GM19025 (cell line): ENCODE measurements around the gene EIF5B.

ENCODE experiments used
- ATAC-seq: cut with Tn5 transposase; IDR thresholded peaks from one replicate; pipeline ENCODE4 v1.9.1; 2021; ENCODE audit warnings: mild to moderate bottlenecking, low read depth, moderate library complexity; ENCODE audit not compliant: unreplicated experiment

Gene EIF5B

GRCh38 chr2:99404797-99405669 is 67.8 kb downstream of the EIF5B start:
- no peak for ATAC-seq

DNA sequence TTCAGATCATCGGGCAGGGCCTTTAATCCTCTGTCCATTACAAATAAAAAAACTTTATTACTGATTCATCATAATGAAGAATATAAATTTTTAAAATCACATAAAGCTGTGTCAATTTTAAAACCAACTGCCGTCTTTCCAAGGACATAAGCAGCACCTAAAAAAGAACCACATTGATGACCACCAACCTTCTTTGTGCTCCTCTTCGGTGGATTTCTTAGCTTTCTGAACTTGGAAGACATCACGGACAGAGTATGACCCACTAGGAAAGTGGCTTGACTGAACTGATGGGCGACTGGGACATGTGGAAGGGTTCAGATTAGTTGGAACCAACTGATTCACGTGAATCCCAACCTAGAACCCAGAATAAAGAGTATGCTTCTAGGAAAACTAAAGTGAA is 68.9 kb downstream of the EIF5B start:
- ATAC-seq, result no peak

DNA sequence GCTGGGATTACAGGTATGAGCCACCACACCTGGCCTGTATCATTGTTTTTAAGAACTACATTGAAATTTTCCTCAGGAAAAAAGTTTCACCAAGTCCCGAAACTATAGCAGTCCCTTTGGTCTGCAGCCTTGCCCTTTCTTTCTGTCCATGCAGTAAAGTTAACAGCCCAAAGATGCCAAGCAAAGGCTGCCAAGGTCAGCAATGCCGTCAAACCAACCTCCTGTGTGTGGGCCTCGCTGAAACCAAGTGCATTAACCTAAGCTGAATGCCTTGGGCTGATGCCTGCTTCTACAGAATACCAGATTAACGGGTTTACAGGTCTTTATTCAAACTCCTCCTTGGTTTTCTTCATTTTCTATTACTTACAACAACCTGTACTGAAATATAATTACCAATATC is 73.1 kb downstream of the EIF5B start:
- no peak for ATAC-seq

- ATAC-seq, result no peak
These were observed 77.4 kb downstream of the EIF5B start for GRCh38 chr2:99414566-99414965.

GRCh38 chr2:99417396-99417795 is 80.2 kb downstream of the EIF5B start:
- no peak for ATAC-seq

- ATAC-seq, result no peak
These were observed 82.8 kb downstream of the EIF5B start for GRCh38 chr2:99420031-99420430.

GRCh38 chr2:99420751-99421299 is 83.6 kb downstream of the EIF5B start:
- no peak for ATAC-seq

- ATAC-seq, result no peak
These were observed 84.3 kb downstream of the EIF5B start for GRCh38 chr2:99421469-99421868.

DNA sequence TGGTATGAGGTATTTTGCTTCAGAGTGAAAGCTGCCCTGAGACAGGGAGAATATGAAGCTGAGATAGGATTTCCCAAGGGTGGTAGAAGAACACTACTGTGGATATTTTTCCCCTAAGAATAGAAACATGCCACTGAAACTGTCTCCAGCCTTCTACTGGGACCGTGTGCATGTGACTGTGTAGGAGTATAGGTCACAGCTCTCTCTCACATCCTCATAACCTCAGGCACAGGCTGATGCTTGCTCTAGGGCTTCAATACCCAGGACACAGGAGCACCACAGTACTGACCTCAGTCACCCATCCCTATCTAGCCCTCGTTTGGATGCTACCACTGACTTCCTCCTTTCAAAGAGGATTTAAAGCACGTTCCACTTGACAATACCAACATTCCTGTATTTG is 85.4 kb downstream of the EIF5B start:
- no peak for ATAC-seq

GRCh38 chr2:99424371-99424770 is 87.2 kb downstream of the EIF5B start:
- ATAC-seq, result no peak

GRCh38 chr2:99425022-99425421 is 87.8 kb downstream of the EIF5B start:
- ATAC-seq, result no peak

DNA sequence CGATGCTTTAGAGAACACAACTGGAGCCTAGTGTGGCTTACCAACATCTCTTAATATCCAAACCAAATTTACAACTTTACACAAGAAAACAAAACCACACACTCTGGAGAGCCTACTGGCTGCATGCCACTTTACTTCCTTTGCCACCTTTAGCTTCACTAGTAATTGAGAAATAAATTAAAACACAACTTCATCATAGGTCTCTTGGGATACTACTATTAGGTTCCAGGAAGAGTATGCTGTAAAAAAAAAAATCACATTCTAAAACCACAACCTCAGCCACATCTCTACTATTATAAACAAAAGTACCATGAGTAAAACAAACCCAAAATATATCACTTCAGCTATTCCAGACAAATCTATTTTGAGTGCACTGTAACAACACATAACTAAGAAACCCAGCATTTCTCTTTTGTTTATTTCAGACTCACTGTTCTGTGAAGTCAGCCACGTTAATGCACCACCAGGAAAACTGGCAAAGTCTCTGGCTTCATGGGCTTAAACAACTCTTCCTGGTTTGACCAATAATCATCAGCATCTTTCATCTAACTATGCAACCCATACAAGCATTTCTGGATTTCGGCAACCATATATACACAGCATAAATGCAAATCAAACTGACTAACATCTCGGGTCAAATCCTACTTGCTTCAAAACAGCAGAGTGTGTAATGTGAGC is 93.6 kb downstream of the EIF5B start:
- ATAC-seq, result no peak

DNA sequence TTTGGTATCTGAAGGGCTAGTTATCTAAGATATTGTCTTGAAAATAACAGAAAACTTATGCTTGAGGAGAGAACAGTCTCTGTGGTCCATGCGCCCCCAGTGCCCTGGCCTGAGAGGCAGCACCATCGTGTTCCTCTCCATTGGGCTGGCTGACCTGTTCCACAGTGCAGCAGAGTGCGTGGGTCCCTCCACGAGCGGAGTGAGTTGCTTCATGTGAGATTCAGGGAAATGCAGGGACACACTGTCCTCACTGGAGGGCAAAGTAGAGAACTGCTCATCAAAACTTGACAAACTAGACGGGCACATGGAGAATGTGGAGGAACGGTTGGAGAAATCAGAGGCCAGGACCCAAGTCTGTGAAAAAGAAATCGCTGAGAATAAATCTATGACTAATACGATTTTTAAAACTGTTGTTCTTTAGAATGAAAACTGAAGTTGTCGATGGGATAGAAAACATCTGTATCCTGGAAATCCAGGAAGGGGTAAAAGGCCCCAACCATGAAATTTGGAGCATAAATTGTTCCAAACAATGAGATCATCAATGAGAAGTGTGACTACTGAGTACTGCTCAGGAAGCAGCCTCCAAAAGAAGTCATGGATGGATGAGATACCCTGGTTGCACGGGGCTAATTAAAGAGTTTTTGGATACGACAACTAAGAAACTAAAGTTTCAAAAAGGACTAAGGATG is 94.5 kb downstream of the EIF5B start:
- ATAC-seq, result no peak

DNA sequence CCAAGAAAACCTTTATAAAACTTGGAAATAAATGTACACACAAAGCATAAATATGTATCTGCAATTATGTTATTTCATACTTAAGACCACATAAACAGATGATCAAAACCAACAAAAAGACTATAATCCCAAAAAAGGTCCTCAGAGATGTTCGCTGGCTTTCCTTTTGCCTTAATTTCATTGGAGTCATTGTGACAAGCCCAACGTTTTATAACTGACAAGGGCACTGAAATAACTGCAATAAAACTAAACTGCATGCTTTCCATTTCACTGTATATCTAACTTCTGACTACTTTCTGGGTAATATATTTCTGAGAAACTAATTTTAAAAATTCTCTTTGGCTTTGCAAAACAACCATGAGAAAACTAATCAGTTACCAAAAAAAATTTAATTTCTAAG is 96.2 kb downstream of the EIF5B start:
- no peak for ATAC-seq

- no peak for ATAC-seq
These were observed 99.7 kb downstream of the EIF5B start for GRCh38 chr2:99436874-99437273.

GRCh38 chr2:99439971-99440505 is 102.8 kb downstream of the EIF5B start:
- no peak for ATAC-seq

- ATAC-seq, result no peak
These were observed 105.6 kb downstream of the EIF5B start for GRCh38 chr2:99442837-99443236.

GRCh38 chr2:99444222-99444621 is 107.0 kb downstream of the EIF5B start:
- ATAC-seq, result no peak

DNA sequence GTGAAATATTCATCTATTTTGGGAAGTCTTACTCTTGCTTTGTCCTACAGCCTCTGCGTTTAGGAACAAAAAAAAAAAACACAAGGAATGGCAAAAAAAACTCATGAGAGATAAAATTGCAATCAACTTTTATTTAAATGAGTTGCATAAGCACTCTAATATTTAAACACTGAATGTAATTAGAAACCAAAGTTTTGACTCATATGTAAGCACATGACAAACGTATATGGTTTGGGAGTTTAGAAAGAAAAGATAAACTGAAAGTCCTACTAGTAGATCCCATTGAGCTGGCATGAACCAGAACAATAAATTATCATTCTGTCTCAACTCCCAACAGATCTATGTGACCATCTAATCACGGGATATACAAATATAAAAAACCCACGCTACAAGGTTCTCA is 107.9 kb downstream of the EIF5B start:
- no peak for ATAC-seq

DNA sequence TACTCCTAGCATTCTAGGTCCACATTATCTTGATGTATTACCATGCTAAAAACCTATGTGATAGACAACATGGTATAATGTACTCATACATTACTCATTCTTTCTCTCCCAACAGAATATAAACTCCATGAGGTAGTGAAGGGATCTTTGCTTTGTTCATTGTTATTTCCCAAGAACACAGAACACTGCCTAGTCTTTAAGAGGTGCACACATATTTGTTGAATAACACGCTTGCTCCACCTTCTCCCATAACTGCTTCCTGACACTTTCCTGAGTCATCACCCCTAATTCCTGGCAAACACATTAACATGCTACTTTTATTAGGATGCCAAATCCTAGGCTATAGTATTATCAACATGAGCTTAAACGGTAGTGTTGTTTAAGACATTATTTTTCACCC is 111.4 kb downstream of the EIF5B start:
- ATAC-seq, result no peak

GRCh38 chr2:99450199-99450598 is 113.0 kb downstream of the EIF5B start:
- ATAC-seq, result no peak
